GM18507 (cell line): ENCODE data around the gene ZNF668.
"Not testable (repeated sequence)": the region's sequence is repeated elsewhere in the genome, so short reads cannot be mapped to it uniquely, and the experiment has no call there.

Source experiments
- DNase-seq: peaks from one replicate; pipeline ENCODE4 v3.0.0; 2011; ENCODE audit warnings: low read depth; ENCODE audit not compliant: insufficient read length; ENCODE audit errors: extremely low spot score
- FAIRE-seq: peaks from 2 replicates; lab custom pipeline; 2011; peaks lifted over from hg19 to GRCh38; lab: Jason Lieb, UNC

ZNF668 gene

DNA sequence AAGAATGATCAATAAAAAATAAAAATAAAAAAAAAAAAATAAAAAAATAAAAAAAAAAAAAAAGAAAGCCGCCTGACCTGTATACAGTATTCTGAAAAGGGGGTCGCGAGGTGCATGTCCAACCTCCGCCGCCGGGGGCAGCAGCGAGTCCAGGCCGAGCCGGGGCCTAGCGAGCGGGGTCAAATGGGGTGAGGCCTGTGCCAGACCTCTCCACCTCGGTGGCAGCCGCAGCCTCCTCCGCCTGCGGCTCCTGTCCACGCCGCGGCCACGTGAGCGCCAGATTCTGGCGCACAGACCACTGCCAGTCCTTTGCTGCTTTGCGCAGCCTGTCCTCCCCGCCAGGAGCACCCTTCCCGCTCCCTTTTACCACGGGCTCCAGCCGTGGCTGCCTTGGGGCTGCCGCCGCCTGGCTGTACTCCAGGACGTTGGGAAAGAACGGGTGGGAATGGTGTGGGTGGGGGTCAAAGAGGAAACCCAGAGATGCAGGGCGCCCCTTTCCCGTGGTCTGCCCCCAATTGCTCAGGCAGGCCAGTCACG is 31.7 kb upstream of the ZNF668 start:
- FAIRE-seq (peak; percentile 70), DNase-seq (peak; percentile 64)

- DNase-seq, FAIRE-seq: not testable (repeated sequence)
Measured at GRCh38 chr16:31100876-31101641, 27.0 kb upstream of the ZNF668 start.

DNA sequence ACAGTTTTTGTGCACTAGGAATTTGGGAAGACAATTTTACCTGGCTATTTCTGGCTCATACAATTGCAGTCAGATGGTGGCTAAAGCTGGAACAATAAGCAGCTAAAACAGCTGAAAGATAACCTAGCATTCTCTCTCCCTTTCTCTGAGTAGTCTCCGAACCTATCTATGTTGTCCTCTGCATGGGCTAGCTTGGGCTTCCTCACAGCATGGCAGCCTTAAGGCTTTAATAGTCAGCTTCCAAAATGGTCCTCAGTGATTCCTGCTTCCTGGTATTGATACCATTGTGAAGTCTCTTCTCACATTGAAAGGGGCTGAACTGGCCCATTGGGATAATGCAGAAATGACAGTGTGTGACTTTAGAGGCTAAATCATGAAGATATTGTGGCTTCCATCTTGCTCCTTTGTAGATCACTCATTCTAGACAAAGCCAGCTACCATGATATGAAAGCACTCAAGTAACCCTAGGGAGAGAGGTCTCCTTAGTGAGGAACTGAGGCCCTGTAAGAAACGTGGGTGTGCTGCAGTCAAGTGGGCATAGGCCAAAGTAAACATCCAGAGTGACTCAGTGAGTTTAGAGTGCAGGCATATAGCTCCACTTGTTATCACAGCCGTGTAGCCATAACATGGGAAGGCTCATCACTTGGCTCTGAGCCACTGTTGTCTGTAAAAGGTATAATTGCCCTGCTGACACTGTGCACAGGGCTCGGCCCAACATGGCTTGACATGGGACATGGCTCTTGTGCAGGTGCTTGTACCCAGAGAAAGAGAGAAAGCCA is 26.0 kb upstream of the ZNF668 start:
- FAIRE-seq (no peak), DNase-seq (no peak)

DNA sequence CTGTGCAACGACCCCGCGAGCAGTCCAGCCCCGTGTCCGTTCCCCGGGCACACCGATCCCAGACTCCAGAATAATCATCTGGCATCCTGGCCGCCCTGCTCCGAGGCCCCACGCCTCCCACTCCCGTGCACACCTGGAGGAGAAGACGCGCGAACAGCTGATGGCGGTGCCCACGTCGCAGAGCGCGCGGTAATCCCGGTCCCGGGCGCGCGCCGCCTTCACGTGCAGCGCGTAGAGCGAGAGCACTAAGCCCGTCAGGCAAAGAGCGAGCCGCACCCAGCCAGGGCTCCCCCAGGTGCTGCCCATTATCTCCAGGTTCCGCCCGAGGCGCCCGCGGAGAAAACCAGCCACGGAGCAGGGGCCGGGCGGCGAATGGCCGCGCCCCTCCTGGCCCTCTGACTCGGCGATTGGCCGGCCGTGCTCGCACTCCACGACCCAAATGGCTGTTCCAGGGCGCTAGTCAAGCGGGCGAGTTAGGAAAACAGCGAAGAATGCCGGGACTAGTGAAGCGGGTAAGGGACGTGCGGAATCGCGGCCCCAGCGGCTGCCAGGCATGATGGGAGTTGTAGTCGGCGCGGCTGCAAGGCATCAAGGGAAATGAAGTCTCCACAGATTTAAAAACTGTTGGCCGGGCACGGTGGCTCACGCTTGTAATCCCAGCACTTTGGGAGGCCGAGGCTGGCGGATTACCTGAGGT is 20.5 kb upstream of the ZNF668 start, which contains the start of gene VKORC1:
Gene VKORC1 (minus strand): TSS at position 374 of the 697 bp plus-strand sequence. CDS start 68 bp downstream, at position 306.
- peak; percentile 92 for FAIRE-seq
- DNase-seq = peak; percentile 78

DNA sequence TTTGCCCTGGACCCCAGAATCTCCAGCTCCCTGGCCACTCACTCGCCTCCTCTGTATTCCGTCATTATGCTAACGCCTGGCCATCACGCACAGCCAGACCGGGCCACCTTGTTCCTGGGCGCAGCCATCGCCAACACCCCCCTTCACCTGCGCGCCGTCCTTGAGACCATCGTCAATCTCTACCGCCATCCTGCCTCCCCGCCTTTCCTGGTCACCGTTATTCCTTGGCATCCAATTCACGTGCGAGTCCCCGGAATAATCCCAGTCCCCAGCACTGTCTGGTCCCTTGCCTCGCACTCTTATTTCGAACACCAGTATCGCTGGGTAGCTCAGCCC is 20.0 kb upstream of the ZNF668 start:
- DNase-seq = no peak
- no peak for FAIRE-seq

GRCh38 chr16:31093132-31093703 is 19.2 kb upstream of the ZNF668 start:
- DNase-seq = no peak
- no peak for FAIRE-seq

GRCh38 chr16:31092330-31092729 is 18.3 kb upstream of the ZNF668 start:
- DNase-seq = no peak
- no peak for FAIRE-seq

- no peak for FAIRE-seq
Measured at GRCh38 chr16:31090540-31090939, 16.5 kb upstream of the ZNF668 start.

GRCh38 chr16:31089199-31089598 is 15.2 kb upstream of the ZNF668 start:
- FAIRE-seq (no peak), DNase-seq (no peak)

More at GRCh38 chr16:31090540-31090939, 16.5 kb upstream of the ZNF668 start:
- DNase-seq = no peak

- DNase-seq = no peak
- FAIRE-seq = no peak
Measured at GRCh38 chr16:31088459-31089183, 14.6 kb upstream of the ZNF668 start, which contains the start of gene PRSS53. PRSS53 (minus strand) TSS chr16:31088943; CDS start chr16:31088809, 134 bp downstream.

GRCh38 chr16:31087971-31088370 is 13.9 kb upstream of the ZNF668 start:
- no peak for FAIRE-seq
- DNase-seq = no peak

- FAIRE-seq (no peak), DNase-seq (no peak)
Measured at GRCh38 chr16:31087481-31087880, 13.4 kb upstream of the ZNF668 start.

DNA sequence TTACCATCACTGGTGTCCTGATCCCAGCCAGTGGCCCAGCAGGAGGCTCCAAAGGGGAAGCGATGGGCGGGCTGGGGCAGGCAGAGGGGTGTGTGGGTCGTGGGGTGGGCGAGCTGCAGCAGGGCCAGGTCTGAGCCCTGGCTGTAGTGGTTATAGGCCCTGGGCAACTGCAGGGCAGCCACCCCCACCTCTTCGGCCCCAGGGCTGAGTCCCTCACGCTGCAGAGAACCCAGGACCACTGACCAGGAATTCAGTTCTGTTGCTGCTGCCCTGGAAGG is 12.5 kb upstream of the ZNF668 start:
- DNase-seq (no peak), FAIRE-seq (no peak)

- DNase-seq (no peak), FAIRE-seq (no peak)
Measured at GRCh38 chr16:31085873-31086628, 12.0 kb upstream of the ZNF668 start.

DNA sequence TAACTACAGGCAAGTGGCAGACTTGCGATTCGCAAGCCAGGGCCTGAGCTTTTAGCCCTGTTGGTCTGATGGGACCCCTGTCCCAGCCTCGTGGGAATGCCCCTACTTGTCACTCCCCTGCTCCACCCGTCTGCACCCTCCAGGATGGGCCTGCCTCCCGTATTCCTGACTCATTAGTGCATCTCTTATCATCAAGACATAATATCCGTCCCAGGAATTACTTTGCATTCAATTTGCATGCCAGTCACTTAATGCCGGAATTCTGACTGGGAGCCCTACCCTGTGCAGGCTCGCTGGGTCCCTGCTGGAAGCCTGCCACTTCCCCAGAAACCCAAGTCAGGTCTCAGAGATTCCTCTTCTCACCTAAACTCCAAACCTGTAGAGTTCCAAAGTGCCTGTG is 11.4 kb upstream of the ZNF668 start:
- FAIRE-seq (no peak), DNase-seq (no peak)

DNA sequence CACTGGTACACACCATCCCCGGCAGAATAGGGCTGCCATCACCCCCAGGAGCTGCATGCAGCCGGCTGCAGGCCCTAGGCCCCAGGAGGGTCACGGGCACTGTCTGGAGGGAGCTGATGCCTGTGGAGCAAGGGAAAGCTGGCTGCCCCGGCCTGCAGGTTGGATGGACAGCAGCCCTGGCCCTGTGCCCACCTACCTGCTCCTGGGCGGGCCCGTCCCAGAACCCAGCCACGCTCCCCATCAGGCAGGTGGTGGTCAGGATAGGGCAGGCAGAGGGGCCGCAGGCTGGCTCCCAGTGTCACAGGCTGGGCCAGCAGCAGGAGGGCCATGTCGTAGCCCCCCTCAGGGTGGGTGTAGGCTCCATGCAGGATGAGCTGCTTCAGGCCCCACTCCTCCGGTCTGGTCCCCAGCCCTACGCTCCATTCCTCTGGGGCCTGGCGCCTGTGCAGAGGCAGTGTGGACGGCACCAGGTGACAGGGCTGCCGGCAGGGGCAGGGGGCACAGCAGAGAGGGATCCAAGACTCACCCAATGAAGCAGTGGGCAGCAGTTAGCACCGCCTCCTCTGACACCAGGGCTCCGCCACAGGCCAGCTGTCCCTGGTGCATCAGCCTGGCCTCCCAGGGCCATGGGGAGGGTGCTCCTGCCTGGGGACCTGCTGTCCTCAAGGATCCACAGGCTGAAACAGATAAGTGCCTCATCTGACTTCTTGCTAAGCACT is 10.7 kb upstream of the ZNF668 start:
- FAIRE-seq = no peak
- no peak for DNase-seq

DNA sequence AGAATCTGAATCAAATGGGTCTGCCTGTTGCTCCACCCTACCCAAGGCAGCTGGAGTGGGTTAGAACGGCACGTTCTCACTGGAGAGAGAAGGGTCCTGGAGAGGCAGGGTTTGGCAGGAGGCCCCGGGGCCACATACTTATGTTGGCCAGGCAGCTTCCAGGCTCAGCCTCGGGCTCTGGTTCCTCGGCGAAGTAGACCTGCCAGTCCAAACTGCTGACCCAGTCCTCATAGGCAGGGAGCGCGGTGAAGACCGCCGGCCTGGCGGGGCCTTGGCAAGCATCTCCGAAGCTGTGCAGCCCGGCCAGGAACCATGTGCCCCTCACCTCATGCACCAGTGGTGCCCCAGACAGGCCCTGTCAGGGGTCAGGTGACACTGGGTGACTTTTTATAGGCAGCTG is 9.9 kb upstream of the ZNF668 start:
- FAIRE-seq = no peak
- DNase-seq = no peak

DNA sequence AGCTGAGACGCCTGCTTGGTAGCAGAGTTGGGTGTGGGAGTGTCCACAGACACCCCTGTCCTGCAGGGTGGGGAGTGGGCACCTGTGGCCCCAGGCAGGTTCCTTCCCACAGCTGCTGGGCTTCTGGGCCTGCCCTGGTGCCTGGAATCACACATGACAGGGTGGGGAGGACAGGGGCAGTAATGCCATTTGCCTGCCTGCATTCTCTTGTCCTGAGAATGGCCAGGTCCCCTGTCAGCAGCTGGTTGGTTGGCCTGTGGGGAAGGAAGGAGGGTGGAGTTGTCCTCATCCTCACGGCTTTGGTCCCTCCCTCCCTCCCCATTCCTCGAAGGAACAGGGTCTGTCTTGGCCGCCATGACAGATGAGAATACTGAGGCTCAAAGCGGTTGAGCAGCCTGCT is 9.5 kb upstream of the ZNF668 start:
- no peak for FAIRE-seq

More for the DNA sequence above, 9.5 kb upstream of the ZNF668 start:
- DNase-seq = no peak
